Natural killer cell (primary cell): ENCODE data around the gene MIA. TPM values are rescaled to one million over a fixed set of nuclear protein-coding genes. Genes with fewer than 3 reads are reported as not detected.

Experiments used
- ATAC-seq, 3 donors: fragments of 150-1000 bp in 2 of 3; fragments of 200-7000 bp in 1 of 3; cut with Tn5 transposase; 1 replicate in 1 of 3; 2 replicates in 2 of 3; pipeline ENCODE4 v1.10.0; 2021; ENCODE audit warnings: mild to moderate bottlenecking in 2 of 3, moderate library complexity in 2 of 3
- DNase-seq, 2 donors: peaks; one replicate each; pipeline versions ENCODE4 v3.0.0 to v3.0.0-alpha.2; 2013 to 2021; ENCODE audit warnings: mixed read lengths in 1 of 2
- H3K27ac ChIP-seq: one replicate; pipeline ENCODE4 v1.5.1; 2013; ENCODE audit warnings: mild to moderate bottlenecking, low read length
- H3K27me3 ChIP-seq: one replicate; pipeline ENCODE4 v1.6.1; 2013; ENCODE audit warnings: low read length; ENCODE audit not compliant: control insufficient read depth, insufficient read depth
- H3K36me3 ChIP-seq: one replicate; pipeline ENCODE4 v1.6.1; 2013; ENCODE audit warnings: low read length; ENCODE audit not compliant: control insufficient read depth, insufficient read depth
- H3K4me1 ChIP-seq: one replicate; pipeline ENCODE4 v1.6.1; 2013; ENCODE audit warnings: low read length; ENCODE audit not compliant: control insufficient read depth, insufficient read depth
- H3K4me3 ChIP-seq: one replicate; pipeline ENCODE4 v1.5.1; 2013; ENCODE audit warnings: low read length
- H3K9me3 ChIP-seq: one replicate; pipeline ENCODE4 v1.6.1; 2013; ENCODE audit warnings: low read length; ENCODE audit not compliant: control insufficient read depth, insufficient read depth
- H3K27ac Mint-ChIP-seq, 2 donors: one replicate each; pipeline ENCODE4 v1.8.0; 2022; ENCODE audit warnings: mild to moderate bottlenecking in 2 of 2, mixed read lengths in 2 of 2, moderate library complexity in 1 of 2
- H3K27me3 Mint-ChIP-seq, 2 donors: one replicate each; pipeline ENCODE4 v1.8.0; 2022; ENCODE audit warnings: low read depth in 2 of 2, mixed read lengths in 2 of 2
- H3K36me3 Mint-ChIP-seq: one replicate; pipeline ENCODE4 v1.8.0; 2022; ENCODE audit warnings: mixed read lengths
- H3K4me1 Mint-ChIP-seq, 2 donors: one replicate each; pipeline ENCODE4 v1.8.0; 2022; ENCODE audit warnings: mixed read lengths in 2 of 2
- H3K4me3 Mint-ChIP-seq: one replicate; pipeline ENCODE4 v1.8.0; 2022; ENCODE audit warnings: mild to moderate bottlenecking, moderate library complexity, mixed read lengths
- H3K9me3 Mint-ChIP-seq, 2 donors: one replicate each; pipeline ENCODE4 v1.8.0; 2022; ENCODE audit warnings: mixed read lengths in 2 of 2
- CTCF ChIP-seq: fragments of 200-600 bp; IDR thresholded peaks from one replicate; pipeline ENCODE4 v1.8.0; 2022; ENCODE audit warnings: antibody characterized with exemption
- WGBS: methylation state at CpG from one replicate; pipeline ENCODE4 v1.1.7; 2013; ENCODE audit warnings: missing lambda C conversion rate; ENCODE audit not compliant: insufficient coverage; 5-methylcytosine and 5-hydroxymethylcytosine counted together
- intact Hi-C: fragments of 100-400 bp; cut with micrococcal nuclease; formaldehyde crosslinking; loops from one replicate; pipeline ENCODE4 v1.14.2; 2022
- total RNA-seq, 4 donors: library from RNA; stranded (reverse); fragments of 120-200 nt in 1 of 4; gene quantifications; one replicate each; pipeline versions ENCODE4 v1.2.3 to v1.2.4, GENCODE V29; 2013 to 2022

Gene MIA
- total RNA-seq, 3 donors from 2014 or later (not counting 1 experiment from before 2014, with no cell fraction given), result not detected

- Mint-ChIP-seq H3K9me3 (no peaks in the 10 kb centered on the region), H3K27ac (peak overlapping the region; percentile 96 to 100), H3K27me3 (no peaks in the 10 kb centered on the region), H3K4me3 (peak overlapping the region; percentile 95), H3K4me1 (peaks cover 87 to 93% of the 10 kb centered on the region in 2 donors), H3K36me3 (no peaks in the 10 kb centered on the region)
- Histone ChIP-seq H3K27ac (peak overlapping the region; percentile 82), H3K27me3 (no peaks in the 10 kb centered on the region), H3K4me1 (peaks cover 86% of the 10 kb centered on the region), H3K9me3 (no peaks in the 10 kb centered on the region), H3K4me3 (no peak overlapping the region), H3K36me3 (peaks cover 33% of the 10 kb centered on the region)
- 76% methylated on average over 7 of the region's 9 CpGs for WGBS
- no peak for TF ChIP-seq CTCF
- no peak for DNase-seq
- intact Hi-C loops, result no loop called here
- no peak for ATAC-seq
These were observed 28.0 kb downstream of the MIA start for GRCh38 chr19:40803170-40803856.

DNA sequence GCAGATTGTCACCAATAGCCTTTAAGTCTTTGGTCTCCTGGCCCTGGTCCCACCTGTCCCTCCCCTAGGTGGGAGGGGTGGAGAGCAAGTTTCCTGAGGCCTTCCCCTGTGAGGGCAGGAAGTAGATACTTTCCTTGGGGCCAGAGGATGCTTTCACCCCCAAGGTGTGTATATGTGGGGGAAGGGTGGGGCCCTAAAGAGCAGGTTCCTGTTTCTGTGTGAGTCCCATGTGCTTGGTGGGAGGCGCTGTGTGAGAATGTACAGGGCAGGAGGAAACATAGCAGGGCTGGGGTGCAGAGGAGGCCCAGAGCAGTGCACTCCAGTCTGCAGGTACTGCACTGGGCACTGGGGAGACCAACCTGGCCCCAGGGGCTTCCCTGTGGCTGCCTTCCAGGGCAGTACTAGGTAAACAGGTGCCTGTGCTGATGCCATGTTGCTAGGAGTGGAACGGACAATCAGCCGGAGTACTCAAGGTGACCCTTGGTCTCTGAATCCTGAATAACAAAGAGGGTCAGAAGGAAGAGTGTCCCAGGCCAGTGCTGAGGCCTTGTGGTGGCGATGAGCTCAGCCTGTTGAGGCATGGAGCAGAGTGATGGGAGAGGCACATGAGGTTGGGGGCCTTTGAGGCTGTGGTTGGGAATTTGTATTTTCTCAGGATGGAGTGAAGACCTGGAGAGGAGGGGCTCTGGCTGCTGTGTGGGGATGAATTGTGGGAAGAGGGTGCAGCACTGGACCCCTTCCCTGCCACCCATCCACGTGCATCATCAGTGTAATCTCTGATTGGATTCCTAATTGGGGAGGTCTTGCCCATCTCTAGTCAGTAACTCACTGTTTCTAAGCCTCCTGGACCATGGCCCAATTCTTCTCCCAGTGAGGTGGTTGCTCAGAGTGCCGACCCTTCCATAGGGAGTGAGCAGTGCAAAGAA is 28.8 kb downstream of the MIA start:
- Mint-ChIP-seq H3K27me3 (no peaks in the 10 kb centered on the region), H3K27ac (peak overlapping the region; percentile 96 to 100), H3K4me1 (peaks cover 83 to 89% of the 10 kb centered on the region in 2 donors), H3K4me3 (peak overlapping the region; percentile 95), H3K36me3 (no peaks in the 10 kb centered on the region), H3K9me3 (no peaks in the 10 kb centered on the region)
- DNase-seq (peak in 1 of 2 donors; percentile 88), ATAC-seq (peak; percentile 2 to 15 (median 5))
- H3K27me3 ChIP-seq, result no peaks in the 10 kb centered on the region
- intact Hi-C loops, result no loop called here
- peaks cover 40% of the 10 kb centered on the region for H3K36me3 ChIP-seq
- peaks cover 89% of the 10 kb centered on the region for H3K4me1 ChIP-seq
- no peak for TF ChIP-seq CTCF
- no peak overlapping the region for H3K4me3 ChIP-seq
- WGBS, result 83% methylated on average over 6 of the region's 6 CpGs
- no peaks in the 10 kb centered on the region for H3K9me3 ChIP-seq
- peak overlapping the region; percentile 82 for H3K27ac ChIP-seq

DNA sequence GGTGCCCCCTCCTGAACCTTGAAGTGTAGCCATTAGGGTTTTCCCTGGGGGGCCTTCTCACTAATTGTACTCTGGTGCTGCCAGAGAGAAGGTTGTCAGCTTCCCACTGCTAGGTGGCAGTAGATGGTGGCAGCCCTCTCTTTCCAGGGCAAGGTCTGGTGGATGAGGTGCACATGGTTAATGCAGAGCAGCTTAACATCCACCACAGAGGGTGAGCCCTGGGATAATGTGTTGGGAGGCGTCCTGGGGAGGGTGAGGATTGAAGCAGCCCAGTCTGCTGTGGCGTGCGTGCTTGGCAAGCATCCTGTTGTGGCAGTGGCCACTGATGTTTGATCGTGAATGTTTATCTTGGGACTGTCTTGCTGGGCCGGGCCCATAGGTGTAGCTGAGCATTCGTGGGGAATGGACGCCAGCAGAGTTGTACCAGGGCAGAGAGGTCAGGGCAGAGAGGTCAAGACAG is 29.5 kb downstream of the MIA start:
- peaks cover 44% of the 10 kb centered on the region for H3K36me3 ChIP-seq
- no peak overlapping the region for H3K4me3 ChIP-seq
- peak overlapping the region; percentile 82 for H3K27ac ChIP-seq
- no peaks in the 10 kb centered on the region for H3K36me3 Mint-ChIP-seq
- H3K4me3 Mint-ChIP-seq, result peak overlapping the region; percentile 49
- H3K9me3 Mint-ChIP-seq, result no peaks in the 10 kb centered on the region
- WGBS, result 85% methylated on average over 7 of the region's 7 CpGs
- H3K9me3 ChIP-seq, result no peaks in the 10 kb centered on the region
- peak overlapping the region; percentile 96 to 100 for H3K27ac Mint-ChIP-seq
- intact Hi-C loops, result no loop called here
- no peak for ATAC-seq
- no peaks in the 10 kb centered on the region for H3K27me3 ChIP-seq
- no peaks in the 10 kb centered on the region for H3K27me3 Mint-ChIP-seq
- H3K4me1 Mint-ChIP-seq, result peaks cover 83 to 88% of the 10 kb centered on the region in 2 donors
- H3K4me1 ChIP-seq, result peaks cover 93% of the 10 kb centered on the region
- peak in 1 of 2 donors; percentile 51 for DNase-seq
- TF ChIP-seq CTCF, result no peak
